T-helper 17 cell (primary cell): ENCODE data around the gene AIP. TPM values are rescaled to one million over a fixed set of nuclear protein-coding genes. Genes with fewer than 3 reads are reported as not detected.

Source experiments
- ATAC-seq: fragments of 150-1000 bp; cut with Tn5 transposase; 2 replicates; pipeline ENCODE4 v1.10.0; 2021; ENCODE audit warnings: mild to moderate bottlenecking, moderate library complexity
- DNase-seq, 3 donors: peaks; one replicate each; pipeline versions ENCODE4 v3.0.0 to v3.0.0-alpha.2; 2020 to 2021
- H3K9me3 ChIP-seq: one replicate; pipeline ENCODE4 v1.7.0; 2013; ENCODE audit warnings: low read length, mild to moderate bottlenecking; ENCODE audit not compliant: control insufficient read depth, poor library complexity, severe bottlenecking
- H3K27ac Mint-ChIP-seq: one replicate; pipeline ENCODE4 v1.8.0; 2022; ENCODE audit warnings: mild to moderate bottlenecking, moderate library complexity, mixed read lengths
- H3K27me3 Mint-ChIP-seq: one replicate; pipeline ENCODE4 v1.8.0; 2022; ENCODE audit warnings: mixed read lengths
- H3K36me3 Mint-ChIP-seq: one replicate; pipeline ENCODE4 v1.8.0; 2022; ENCODE audit warnings: low read depth, mixed read lengths
- H3K4me1 Mint-ChIP-seq: one replicate; pipeline ENCODE4 v1.8.0; 2022; ENCODE audit warnings: mild to moderate bottlenecking, mixed read lengths
- H3K4me3 Mint-ChIP-seq: one replicate; pipeline ENCODE4 v1.8.0; 2022; ENCODE audit warnings: mild to moderate bottlenecking, moderate library complexity, mixed read lengths
- total RNA-seq, 4 donors: library from RNA in 2 of 4; stranded (reverse) in 2 of 4; gene quantifications; one replicate each; pipeline ENCODE4 v1.2.3 and lab custom pipeline; 2022 to 2026

AIP gene
- total RNA-seq, 2 donors from 2014 or later = 98.3 to 109 TPM

- Mint-ChIP-seq H3K27me3 (no peaks in the 10 kb centered on the region), H3K4me3 (no peak overlapping the region), H3K36me3 (peaks cover 5% of the 10 kb centered on the region), H3K27ac (peak overlapping the region; percentile 14), H3K4me1 (peaks cover 46% of the 10 kb centered on the region)
- no peaks in the 10 kb centered on the region for H3K9me3 ChIP-seq
- DNase-seq (no peak), ATAC-seq (no peak)
Measured at GRCh38 chr11:67489203-67489884, 6.5 kb downstream of the AIP start.

- DNase-seq = no peak
- Mint-ChIP-seq H3K36me3 (peaks cover 5% of the 10 kb centered on the region), H3K4me3 (no peak overlapping the region), H3K27ac (peak overlapping the region; percentile 14), H3K4me1 (peaks cover 39% of the 10 kb centered on the region), H3K27me3 (no peaks in the 10 kb centered on the region)
- H3K9me3 ChIP-seq = no peaks in the 10 kb centered on the region
- no peak for ATAC-seq
Measured at GRCh38 chr11:67489885-67490726, 7.3 kb downstream of the AIP start.

- Mint-ChIP-seq H3K27me3 (no peaks in the 10 kb centered on the region), H3K36me3 (peaks cover 5% of the 10 kb centered on the region), H3K4me1 (peaks cover 37% of the 10 kb centered on the region), H3K4me3 (no peak overlapping the region), H3K27ac (no peak overlapping the region)
- DNase-seq (no peak), ATAC-seq (no peak)
- no peaks in the 10 kb centered on the region for H3K9me3 ChIP-seq
Measured at GRCh38 chr11:67490727-67491065, 7.9 kb downstream of the AIP start.

GRCh38 chr11:67491276-67492068 is 8.6 kb downstream of the AIP start:
- no peak for ATAC-seq
- H3K4me1 Mint-ChIP-seq = peaks cover 34% of the 10 kb centered on the region
- no peak for DNase-seq
- no peak overlapping the region for H3K27ac Mint-ChIP-seq
- peaks cover 5% of the 10 kb centered on the region for H3K36me3 Mint-ChIP-seq
- H3K27me3 Mint-ChIP-seq = no peaks in the 10 kb centered on the region
- no peak overlapping the region for H3K4me3 Mint-ChIP-seq
- H3K9me3 ChIP-seq = no peaks in the 10 kb centered on the region

- DNase-seq (no peak), ATAC-seq (no peak)
- no peak overlapping the region for H3K4me3 Mint-ChIP-seq
- no peak overlapping the region for H3K27ac Mint-ChIP-seq
- H3K36me3 Mint-ChIP-seq = peaks cover 5% of the 10 kb centered on the region
- H3K27me3 Mint-ChIP-seq = no peaks in the 10 kb centered on the region
- peaks cover 28% of the 10 kb centered on the region for H3K4me1 Mint-ChIP-seq
- no peaks in the 10 kb centered on the region for H3K9me3 ChIP-seq
Measured at GRCh38 chr11:67492069-67492727, 9.4 kb downstream of the AIP start.

- Mint-ChIP-seq H3K27me3 (no peaks in the 10 kb centered on the region), H3K4me1 (peaks cover 21% of the 10 kb centered on the region), H3K36me3 (peaks cover under 1% of the 10 kb centered on the region), H3K4me3 (no peak overlapping the region), H3K27ac (no peak overlapping the region)
- DNase-seq = no peak
- peak; percentile 27 for ATAC-seq
- no peaks in the 10 kb centered on the region for H3K9me3 ChIP-seq
Measured at GRCh38 chr11:67492801-67493547, 10.1 kb downstream of the AIP start.

- DNase-seq = no peak
- ATAC-seq = no peak
- H3K4me3 Mint-ChIP-seq = no peak overlapping the region
- no peaks in the 10 kb centered on the region for H3K27me3 Mint-ChIP-seq
- H3K9me3 ChIP-seq = no peaks in the 10 kb centered on the region
- no peak overlapping the region for H3K27ac Mint-ChIP-seq
- H3K4me1 Mint-ChIP-seq = peaks cover 14% of the 10 kb centered on the region
- no peaks in the 10 kb centered on the region for H3K36me3 Mint-ChIP-seq
Measured at GRCh38 chr11:67493548-67494370, 10.9 kb downstream of the AIP start.

GRCh38 chr11:67494371-67495233 is 11.8 kb downstream of the AIP start:
- Mint-ChIP-seq H3K36me3 (no peaks in the 10 kb centered on the region), H3K4me3 (no peak overlapping the region), H3K27ac (no peak overlapping the region), H3K4me1 (peaks cover 16% of the 10 kb centered on the region), H3K27me3 (no peaks in the 10 kb centered on the region)
- DNase-seq = no peak
- ATAC-seq = no peak
- H3K9me3 ChIP-seq = no peaks in the 10 kb centered on the region

- Mint-ChIP-seq H3K27me3 (no peaks in the 10 kb centered on the region), H3K27ac (no peak overlapping the region), H3K4me3 (no peak overlapping the region), H3K36me3 (no peaks in the 10 kb centered on the region), H3K4me1 (peaks cover 15% of the 10 kb centered on the region)
- ATAC-seq (no peak), DNase-seq (no peak)
- no peaks in the 10 kb centered on the region for H3K9me3 ChIP-seq
Measured at GRCh38 chr11:67495234-67496005, 12.6 kb downstream of the AIP start.

GRCh38 chr11:67496113-67496512 is 13.3 kb downstream of the AIP start:
- Mint-ChIP-seq H3K4me1 (peaks cover 19% of the 10 kb centered on the region), H3K27ac (no peak overlapping the region), H3K4me3 (no peak overlapping the region), H3K27me3 (no peaks in the 10 kb centered on the region), H3K36me3 (no peaks in the 10 kb centered on the region)
- ATAC-seq (no peak), DNase-seq (no peak)
- H3K9me3 ChIP-seq = no peaks in the 10 kb centered on the region
